Ectodermal cell (in vitro differentiated cells): ENCODE measurements around the gene AXDND1. TPM values are rescaled to one million over a fixed set of nuclear protein-coding genes. Genes with fewer than 3 reads are reported as not detected.

Source experiments
- H3K27ac ChIP-seq: 2 replicates; pipeline ENCODE4 v1.7.0; 2013; ENCODE audit warnings: mild to moderate bottlenecking, low read depth, low read length; ENCODE audit not compliant: insufficient read depth, poor library complexity, severe bottlenecking
- H3K27me3 ChIP-seq: 2 replicates; pipeline ENCODE4 v1.7.0; 2013; ENCODE audit warnings: mild to moderate bottlenecking, low read length; ENCODE audit not compliant: insufficient read depth, control insufficient read depth, poor library complexity, severe bottlenecking
- H3K36me3 ChIP-seq: one replicate; pipeline ENCODE4 v1.7.0; 2013; ENCODE audit warnings: low read length; ENCODE audit not compliant: control insufficient read depth, insufficient read depth
- H3K4me1 ChIP-seq: one replicate; pipeline ENCODE4 v1.7.0; 2013; ENCODE audit warnings: low read length; ENCODE audit not compliant: control insufficient read depth, insufficient read depth
- H3K4me3 ChIP-seq: 2 replicates; pipeline ENCODE4 v1.7.0; 2013; ENCODE audit warnings: low read depth, low read length, control low read depth; ENCODE audit not compliant: insufficient read depth
- H3K9me3 ChIP-seq: 2 replicates; pipeline ENCODE4 v1.7.0; 2013; ENCODE audit warnings: mild to moderate bottlenecking, low read length, moderate library complexity; ENCODE audit not compliant: control insufficient read depth
- WGBS, 2 experiments: methylation state at CpG; one replicate each; pipeline ENCODE4 v1.1.7; 2013; ENCODE audit warnings: missing lambda C conversion rate in 2 of 2; 5-methylcytosine and 5-hydroxymethylcytosine counted together
- polyA plus RNA-seq, 4 experiments: library from polyadenylated mRNA; stranded (reverse); fragments of 50-300 nt; gene quantifications; one replicate each; pipeline ENCODE4 v1.2.3, GENCODE V29; 2013

The AXDND1 gene, protein sequence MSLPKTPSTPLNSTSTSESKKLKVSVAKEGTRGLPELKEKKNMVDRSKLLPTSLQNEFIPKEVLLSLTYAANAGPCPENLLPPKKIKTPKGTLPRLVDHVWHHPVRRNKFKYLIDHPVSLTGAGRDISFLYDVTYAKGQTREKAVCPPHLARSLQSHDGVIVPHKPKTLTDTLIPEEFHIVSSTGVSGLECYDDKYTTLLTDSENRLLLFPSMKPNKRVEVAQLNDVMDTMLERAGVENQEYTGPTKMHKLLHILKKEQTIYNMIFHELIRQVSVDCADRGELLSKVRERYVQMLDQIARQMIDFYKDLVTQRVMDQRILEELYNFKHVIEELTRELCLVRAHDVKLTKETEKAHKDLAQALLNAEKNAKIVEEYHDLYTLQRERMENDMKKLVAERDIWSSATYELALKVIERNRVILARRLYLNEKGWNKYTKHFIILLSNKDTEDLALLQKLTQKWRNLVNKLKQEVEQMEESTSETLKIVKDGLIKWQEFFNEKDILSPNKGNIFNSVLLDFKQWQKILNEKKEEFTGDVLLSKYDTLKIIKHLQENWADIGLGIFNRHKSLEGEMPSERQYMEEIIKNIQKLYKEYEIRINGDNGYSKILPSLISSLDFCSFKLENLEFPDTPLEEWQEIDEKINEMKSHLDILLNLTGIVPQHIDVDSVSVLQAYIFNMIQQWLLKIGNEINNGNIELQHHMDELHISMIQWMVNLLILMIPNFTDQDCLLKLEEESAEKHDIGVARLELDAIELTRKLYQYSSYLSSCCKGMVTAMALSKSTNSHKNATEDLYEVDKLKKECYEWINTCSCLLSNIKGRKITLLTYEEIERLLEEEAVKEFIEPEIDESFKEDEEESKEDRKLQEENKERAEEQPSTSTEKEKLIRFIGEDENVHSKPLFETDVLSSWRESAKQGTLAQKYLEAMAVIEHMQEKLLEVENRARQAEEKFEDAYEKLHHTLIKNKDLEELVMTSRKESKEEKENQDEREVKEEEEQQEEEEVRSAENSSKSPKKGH
- not detected for polyA plus RNA-seq (2013, experiment 1 of 4)
- not detected for polyA plus RNA-seq (2013, experiment 2 of 4)
- polyA plus RNA-seq (2013, experiment 3 of 4): not detected
- polyA plus RNA-seq (2013, experiment 4 of 4): 0.20 TPM

DNA sequence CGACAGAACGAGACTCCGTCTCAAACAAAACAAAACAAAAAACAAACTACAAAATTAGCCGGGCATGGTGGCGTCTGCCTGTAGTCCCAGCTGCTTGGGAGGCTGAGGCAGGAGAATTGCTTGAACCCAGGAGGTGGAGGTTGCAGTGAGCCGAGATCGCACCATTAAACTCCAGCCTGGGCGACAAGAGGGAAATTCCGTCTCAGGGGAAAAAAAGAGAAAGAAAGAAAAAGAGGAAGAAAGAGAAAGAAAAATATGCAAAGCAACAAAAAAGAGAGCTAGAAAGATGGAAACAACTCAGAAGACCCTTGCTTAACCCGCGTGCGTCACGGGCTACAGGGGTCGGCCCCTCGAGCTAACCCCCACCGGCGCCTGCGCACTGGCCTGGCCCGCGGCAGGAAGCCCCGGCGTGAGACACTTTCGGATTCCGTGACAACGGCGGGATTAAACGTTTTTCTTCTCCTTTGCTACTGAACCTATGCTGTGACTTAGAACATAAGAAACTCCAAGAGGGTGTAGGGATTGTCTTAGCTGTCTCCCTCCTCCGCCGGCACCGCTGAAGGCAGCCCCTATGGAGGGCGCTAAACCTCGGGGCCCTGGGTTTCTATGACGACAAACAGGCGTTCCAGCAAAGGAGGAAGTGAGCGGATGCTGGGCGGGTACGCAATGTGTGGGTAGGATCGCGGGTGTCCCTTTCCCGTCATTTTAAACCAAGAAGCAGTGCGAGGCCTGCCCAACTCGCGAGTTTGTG is at the start of gene AXDND1:
AXDND1 (plus strand) TSS at position 630 of the 751 bp plus-strand sequence. CDS start 539 bp downstream, outside the sequence.
- Histone ChIP-seq H3K27me3 (peaks cover 7% of the 10 kb centered on the region), H3K9me3 (no peaks in the 10 kb centered on the region), H3K4me1 (no peaks in the 10 kb centered on the region), H3K36me3 (no peaks in the 10 kb centered on the region), H3K4me3 (peak within 1 kb of the TSS; percentile 68), H3K27ac (peak within 1 kb of the TSS; percentile 85)
- WGBS, 2 experiments: 15 to 18% methylated on average over 43 of the region's 43 CpGs

DNA sequence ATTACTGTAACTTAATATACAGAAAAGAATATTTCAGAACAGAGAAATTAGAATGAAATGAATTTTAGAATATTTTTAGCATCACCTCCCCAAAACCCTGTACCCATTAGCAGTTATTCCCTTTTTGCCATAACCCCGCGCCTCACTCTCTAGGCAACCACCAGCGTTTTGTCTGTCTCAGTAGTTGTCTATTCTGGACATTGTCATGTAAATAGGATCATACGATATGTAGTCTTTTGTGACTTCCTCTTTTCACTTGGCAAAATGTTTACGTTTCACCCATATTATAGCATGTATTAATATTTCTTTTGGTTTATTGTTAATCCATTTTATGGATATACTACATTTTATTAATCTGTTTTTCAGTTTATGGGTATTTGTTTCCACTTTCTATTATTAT is 47.3 kb upstream of the AXDND1 start:
- no peaks in the 10 kb centered on the region for H3K9me3 ChIP-seq
- H3K4me1 ChIP-seq: no peaks in the 10 kb centered on the region
- H3K4me3 ChIP-seq: no peak overlapping the region
- no peak overlapping the region for H3K27ac ChIP-seq
- H3K36me3 ChIP-seq: no peaks in the 10 kb centered on the region
- WGBS, 2 experiments: 86 to 88% methylated on average over 3 to 4 of the region's 5 CpGs
- no peaks in the 10 kb centered on the region for H3K27me3 ChIP-seq

DNA sequence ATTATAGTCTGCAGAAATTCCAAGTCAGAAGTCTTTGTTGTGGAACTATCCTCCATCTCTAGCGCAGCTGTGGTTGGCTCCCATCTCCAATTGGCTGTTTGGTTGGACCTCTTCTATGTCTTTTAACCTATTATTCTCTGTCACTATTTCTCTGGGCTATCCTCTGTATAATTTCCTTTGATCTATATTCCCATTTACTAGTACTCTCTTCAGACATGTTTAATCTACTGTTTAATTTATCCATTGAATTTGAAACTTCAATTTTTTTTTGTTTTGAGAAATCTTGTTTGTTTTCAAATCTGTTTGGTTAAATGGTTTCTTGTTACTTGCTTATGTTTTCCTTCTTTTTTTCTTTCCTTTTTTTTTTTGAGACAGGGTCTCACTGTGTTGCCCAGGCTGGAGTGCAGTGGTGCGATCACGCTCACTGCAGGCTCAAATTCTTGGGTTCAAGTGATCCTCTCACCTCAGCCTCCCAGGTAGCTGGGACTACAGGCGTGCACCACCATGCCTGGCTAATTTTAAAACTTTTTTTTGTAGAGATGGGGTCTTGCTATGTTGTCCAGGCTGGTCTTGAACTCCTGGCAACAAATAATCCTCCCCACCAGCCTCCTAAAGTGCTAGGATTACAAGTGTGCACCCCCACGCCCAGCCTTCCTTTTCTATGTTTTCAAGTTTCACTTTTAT is 44.1 kb upstream of the AXDND1 start:
- Histone ChIP-seq H3K4me3 (no peak overlapping the region), H3K27ac (no peak overlapping the region), H3K9me3 (no peaks in the 10 kb centered on the region), H3K36me3 (no peaks in the 10 kb centered on the region), H3K27me3 (no peaks in the 10 kb centered on the region), H3K4me1 (no peaks in the 10 kb centered on the region)
- 90 to 91% methylated on average over 4 to 5 of the region's 5 CpGs for WGBS, 2 experiments

DNA sequence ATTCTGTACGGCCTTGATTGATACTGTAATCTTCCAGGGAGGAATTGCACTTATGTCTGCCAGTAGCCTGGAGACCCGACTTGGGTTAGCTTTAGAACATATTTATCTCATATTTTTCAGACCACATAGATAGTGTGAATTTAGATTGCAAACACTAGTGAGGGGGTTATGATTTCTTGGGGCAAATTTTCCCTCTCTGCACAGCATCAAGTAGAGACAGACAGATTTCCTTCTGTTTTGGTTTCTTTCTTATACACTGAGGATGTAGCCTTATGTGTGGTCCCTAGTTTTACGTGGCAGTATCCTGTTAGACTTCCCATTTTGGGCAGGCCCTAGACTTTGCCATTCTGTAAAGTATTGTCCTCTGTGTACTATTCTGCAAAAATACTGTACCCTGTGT is 43.2 kb upstream of the AXDND1 start:
- no peak overlapping the region for H3K4me3 ChIP-seq
- no peak overlapping the region for H3K27ac ChIP-seq
- no peaks in the 10 kb centered on the region for H3K27me3 ChIP-seq
- no peaks in the 10 kb centered on the region for H3K4me1 ChIP-seq
- H3K36me3 ChIP-seq: no peaks in the 10 kb centered on the region
- no peaks in the 10 kb centered on the region for H3K9me3 ChIP-seq
- whole genome bisulfite sequencing, 2 experiments: 87 to 98% methylated on average over 2 of the region's 3 CpGs

DNA sequence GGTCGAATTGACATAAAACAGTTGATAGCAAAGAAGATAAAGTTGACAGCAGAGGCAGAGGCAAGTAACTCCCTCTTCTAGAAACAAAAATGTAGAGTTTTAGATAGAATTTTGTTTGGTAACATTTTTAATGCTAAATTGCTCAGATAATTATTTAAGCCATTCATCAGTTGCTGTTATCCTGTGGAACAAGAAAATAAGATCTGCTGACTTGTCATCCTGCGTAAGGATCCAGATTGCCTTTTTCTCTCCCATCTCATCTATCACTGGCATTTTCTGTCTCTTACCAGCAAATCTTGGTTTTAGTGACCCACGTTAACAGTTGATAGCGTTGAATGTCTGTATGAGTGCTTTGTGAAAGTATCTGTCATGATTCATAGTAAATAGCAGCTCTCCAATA is 42.3 kb upstream of the AXDND1 start:
- H3K4me1 ChIP-seq: no peaks in the 10 kb centered on the region
- H3K9me3 ChIP-seq: no peaks in the 10 kb centered on the region
- no peaks in the 10 kb centered on the region for H3K27me3 ChIP-seq
- no peak overlapping the region for H3K27ac ChIP-seq
- no peaks in the 10 kb centered on the region for H3K36me3 ChIP-seq
- H3K4me3 ChIP-seq: no peak overlapping the region
- WGBS, 2 experiments: 96 to 100% methylated on average over 4 of the region's 4 CpGs

DNA sequence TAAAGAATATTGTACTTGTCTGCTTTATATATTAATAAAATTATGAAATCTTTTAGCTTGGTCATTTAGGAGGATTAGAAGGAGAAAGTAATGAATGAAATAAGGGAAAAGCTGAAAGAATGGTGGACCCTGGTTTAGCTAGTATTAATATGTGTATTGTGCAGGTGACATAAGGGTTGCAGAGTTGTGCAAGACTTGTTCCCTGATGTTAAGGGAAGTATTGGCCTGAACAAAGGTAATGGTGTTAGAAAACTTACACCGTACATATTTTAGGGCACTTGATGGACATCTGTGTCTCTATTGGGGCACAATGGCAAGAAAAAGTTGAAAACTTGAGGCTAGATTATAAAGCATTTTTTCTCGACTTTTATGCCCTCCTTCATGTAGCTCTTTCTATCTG is 39.9 kb upstream of the AXDND1 start:
- H3K36me3 ChIP-seq: no peaks in the 10 kb centered on the region
- 91 to 92% methylated on average over 2 of the region's 2 CpGs for WGBS, 2 experiments

DNA sequence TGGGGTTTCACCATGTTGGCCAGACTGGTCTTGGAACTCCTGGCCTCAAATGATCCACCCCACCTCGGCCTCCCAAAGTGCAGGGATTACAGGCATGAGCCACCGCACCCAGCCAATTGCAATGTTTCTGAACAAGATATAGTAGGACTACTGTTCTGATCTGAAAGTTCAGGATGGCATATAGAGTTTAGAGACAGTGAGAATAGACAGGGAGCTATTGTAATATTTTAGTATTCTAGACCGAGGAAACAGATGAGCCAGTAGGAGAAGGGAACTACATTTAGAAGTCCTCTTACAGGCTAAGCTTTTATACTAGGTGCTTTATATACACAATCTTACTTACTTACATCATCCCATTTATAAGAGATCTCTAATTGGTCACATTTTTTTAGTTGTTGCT is 39.0 kb upstream of the AXDND1 start:
- Histone ChIP-seq H3K4me1 (no peaks in the 10 kb centered on the region), H3K27ac (no peak overlapping the region), H3K9me3 (no peaks in the 10 kb centered on the region), H3K4me3 (no peak overlapping the region), H3K27me3 (no peaks in the 10 kb centered on the region), H3K36me3 (no peaks in the 10 kb centered on the region)
- 93% methylated on average over 3 of the region's 3 CpGs for WGBS, 2 experiments

More for the DNA sequence above, 39.9 kb upstream of the AXDND1 start:
- Histone ChIP-seq H3K9me3 (no peaks in the 10 kb centered on the region), H3K4me1 (no peaks in the 10 kb centered on the region), H3K27me3 (no peaks in the 10 kb centered on the region), H3K27ac (no peak overlapping the region), H3K4me3 (no peak overlapping the region)

DNA sequence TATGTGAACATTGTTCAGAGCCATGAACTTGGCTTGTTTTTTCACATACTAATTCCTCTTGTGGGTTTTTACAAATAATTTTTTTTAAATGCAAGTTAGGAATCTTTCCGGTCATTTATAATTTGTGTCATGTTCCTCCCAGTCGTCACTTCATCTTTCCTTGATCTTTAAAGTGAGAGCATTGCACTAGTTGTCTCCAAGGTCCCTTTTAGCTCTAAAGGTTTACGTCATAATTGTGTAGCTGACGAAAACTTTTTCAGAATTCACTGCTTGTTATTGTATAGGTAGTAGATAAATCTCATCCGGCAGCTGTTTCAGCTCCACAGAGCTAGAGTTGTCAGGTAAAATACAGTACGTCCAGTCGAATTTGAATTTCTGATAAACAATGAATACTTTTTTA is 38.6 kb upstream of the AXDND1 start:
- H3K4me3 ChIP-seq: no peak overlapping the region
- WGBS, 2 experiments: 93 to 99% methylated on average over 7 of the region's 7 CpGs
- H3K9me3 ChIP-seq: no peaks in the 10 kb centered on the region
- no peaks in the 10 kb centered on the region for H3K27me3 ChIP-seq
- no peaks in the 10 kb centered on the region for H3K36me3 ChIP-seq
- no peaks in the 10 kb centered on the region for H3K4me1 ChIP-seq
- H3K27ac ChIP-seq: no peak overlapping the region

DNA sequence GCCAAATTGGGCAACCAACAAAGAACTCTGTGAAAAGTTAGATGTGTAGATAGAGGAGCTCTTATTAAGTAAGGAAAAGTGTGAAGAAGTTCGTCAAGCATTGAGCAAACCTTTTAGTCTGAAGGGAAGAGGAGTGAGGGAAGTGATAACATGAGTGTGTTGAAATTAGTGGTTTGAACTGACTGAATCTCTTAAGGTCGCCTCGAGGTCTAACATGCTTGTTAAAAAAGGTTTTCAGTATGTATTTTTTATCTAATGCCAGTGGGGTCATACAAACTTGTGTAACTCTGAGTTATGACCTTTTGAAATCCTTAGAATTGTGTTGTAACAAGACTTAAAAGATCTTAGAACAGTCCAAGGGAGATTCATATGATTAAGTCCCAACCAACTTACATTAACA is 38.1 kb upstream of the AXDND1 start:
- WGBS, 2 experiments: 91 to 92% methylated on average over 3 of the region's 3 CpGs
- H3K9me3 ChIP-seq: no peaks in the 10 kb centered on the region

More for the DNA sequence above, 38.1 kb upstream of the AXDND1 start:
- Histone ChIP-seq H3K27ac (no peak overlapping the region), H3K4me3 (no peak overlapping the region), H3K36me3 (no peaks in the 10 kb centered on the region), H3K27me3 (no peaks in the 10 kb centered on the region), H3K4me1 (no peaks in the 10 kb centered on the region)
